ENCODE results near the gene CCDC86. TPM values are rescaled to one million over a fixed set of nuclear protein-coding genes. Genes with fewer than 3 reads are reported as not detected.

CCDC86 gene
- 56.7 and 57.2 TPM in 2 replicates for total RNA-seq

GRCh38 chr11:60841797-60842667, at the start of gene CCDC86:
Gene CCDC86 (plus strand): TSS chr11:60842113. CDS start chr11:60842125, 12 bp downstream.
- Mint-ChIP-seq H3K36me3 (ENCODE audit: low read depth) (peaks cover 27% of the 10 kb centered on the region), H3K4me3 (ENCODE audit: low read depth) (peak within 1 kb of the TSS; percentile 90), H3K27ac (peak within 1 kb of the TSS; percentile 88), H3K9me3 (no peaks in the 10 kb centered on the region), H3K4me1 (ENCODE audit: low read depth) (peaks cover 44% of the 10 kb centered on the region), H3K27me3 (ENCODE audit: low read depth) (no peaks in the 10 kb centered on the region)
- intact Hi-C loops (cut with micrococcal nuclease) = loop anchor here (2.0 kb wide), 1 partner anchor 63 kb away; no protein-coding TSS in a partner anchor
- DNase-seq (ENCODE audit: low spot score) = peak; percentile 97

GRCh38 chr11:60792521-60792920, 49.4 kb upstream of the CCDC86 start:
- intact Hi-C loops (cut with micrococcal nuclease) = no loop called here
- no peak for DNase-seq (ENCODE audit: low spot score)
- H3K9me3 Mint-ChIP-seq = no peaks in the 10 kb centered on the region
- H3K4me3 Mint-ChIP-seq (ENCODE audit: low read depth) = no peak overlapping the region
- no peak overlapping the region for H3K27ac Mint-ChIP-seq
- H3K36me3 Mint-ChIP-seq (ENCODE audit: low read depth) = no peaks in the 10 kb centered on the region
- H3K4me1 Mint-ChIP-seq (ENCODE audit: low read depth) = no peaks in the 10 kb centered on the region
- peaks cover under 1% of the 10 kb centered on the region for H3K27me3 Mint-ChIP-seq (ENCODE audit: low read depth)

GRCh38 chr11:60795291-60795690, 46.6 kb upstream of the CCDC86 start:
- Mint-ChIP-seq H3K36me3 (ENCODE audit: low read depth) (no peaks in the 10 kb centered on the region), H3K27me3 (ENCODE audit: low read depth) (peaks cover 6% of the 10 kb centered on the region), H3K27ac (no peak overlapping the region), H3K4me3 (ENCODE audit: low read depth) (no peak overlapping the region), H3K4me1 (ENCODE audit: low read depth) (no peaks in the 10 kb centered on the region), H3K9me3 (no peaks in the 10 kb centered on the region)
- intact Hi-C loops (cut with micrococcal nuclease) = no loop called here
- DNase-seq (ENCODE audit: low spot score) = no peak

- no peak for DNase-seq (ENCODE audit: low spot score)
- intact Hi-C loops (cut with micrococcal nuclease) = no loop called here
- Mint-ChIP-seq H3K27me3 (ENCODE audit: low read depth) (peaks cover 12% of the 10 kb centered on the region), H3K27ac (no peak overlapping the region), H3K4me3 (ENCODE audit: low read depth) (no peak overlapping the region), H3K4me1 (ENCODE audit: low read depth) (no peaks in the 10 kb centered on the region), H3K9me3 (no peaks in the 10 kb centered on the region), H3K36me3 (ENCODE audit: low read depth) (no peaks in the 10 kb centered on the region)
Measured at GRCh38 chr11:60797846-60798630, 43.9 kb upstream of the CCDC86 start.

GRCh38 chr11:60798631-60799030, 43.3 kb upstream of the CCDC86 start:
- intact Hi-C loops (cut with micrococcal nuclease) = no loop called here
- Mint-ChIP-seq H3K9me3 (no peaks in the 10 kb centered on the region), H3K36me3 (ENCODE audit: low read depth) (no peaks in the 10 kb centered on the region), H3K27ac (no peak overlapping the region), H3K4me3 (ENCODE audit: low read depth) (no peak overlapping the region), H3K4me1 (ENCODE audit: low read depth) (no peaks in the 10 kb centered on the region), H3K27me3 (ENCODE audit: low read depth) (peaks cover 12% of the 10 kb centered on the region)
- DNase-seq (ENCODE audit: low spot score) = no peak

GRCh38 chr11:60801194-60801593, 40.7 kb upstream of the CCDC86 start:
- intact Hi-C loops (cut with micrococcal nuclease) = no loop called here
- no peak overlapping the region for H3K27ac Mint-ChIP-seq
- no peaks in the 10 kb centered on the region for H3K9me3 Mint-ChIP-seq
- no peaks in the 10 kb centered on the region for H3K36me3 Mint-ChIP-seq (ENCODE audit: low read depth)
- DNase-seq (ENCODE audit: low spot score) = no peak
- H3K4me1 Mint-ChIP-seq (ENCODE audit: low read depth) = peaks cover 2% of the 10 kb centered on the region
- H3K27me3 Mint-ChIP-seq (ENCODE audit: low read depth) = peaks cover 12% of the 10 kb centered on the region
- H3K4me3 Mint-ChIP-seq (ENCODE audit: low read depth) = no peak overlapping the region

- DNase-seq (ENCODE audit: low spot score) = no peak
- Mint-ChIP-seq H3K27ac (no peak overlapping the region), H3K9me3 (no peaks in the 10 kb centered on the region), H3K36me3 (ENCODE audit: low read depth) (no peaks in the 10 kb centered on the region), H3K27me3 (ENCODE audit: low read depth) (peaks cover 10% of the 10 kb centered on the region), H3K4me3 (ENCODE audit: low read depth) (no peak overlapping the region), H3K4me1 (ENCODE audit: low read depth) (peaks cover 2% of the 10 kb centered on the region)
- intact Hi-C loops (cut with micrococcal nuclease) = no loop called here
Measured at GRCh38 chr11:60803273-60803936, 38.5 kb upstream of the CCDC86 start.

GRCh38 chr11:60809249-60809648, 32.7 kb upstream of the CCDC86 start:
- Mint-ChIP-seq H3K27ac (no peak overlapping the region), H3K9me3 (no peaks in the 10 kb centered on the region)
- intact Hi-C loops (cut with micrococcal nuclease) = no loop called here

GRCh38 chr11:60809691-60810090, 32.2 kb upstream of the CCDC86 start:
- Mint-ChIP-seq H3K36me3 (ENCODE audit: low read depth) (no peaks in the 10 kb centered on the region), H3K4me3 (ENCODE audit: low read depth) (no peak overlapping the region), H3K9me3 (no peaks in the 10 kb centered on the region), H3K27me3 (ENCODE audit: low read depth) (peaks cover 6% of the 10 kb centered on the region), H3K4me1 (ENCODE audit: low read depth) (peaks cover 2% of the 10 kb centered on the region), H3K27ac (no peak overlapping the region)
- intact Hi-C loops (cut with micrococcal nuclease) = no loop called here
- no peak for DNase-seq (ENCODE audit: low spot score)

More at GRCh38 chr11:60809249-60809648, 32.7 kb upstream of the CCDC86 start:
- no peak for DNase-seq (ENCODE audit: low spot score)
- Mint-ChIP-seq H3K4me1 (ENCODE audit: low read depth) (peaks cover 2% of the 10 kb centered on the region), H3K4me3 (ENCODE audit: low read depth) (no peak overlapping the region), H3K27me3 (ENCODE audit: low read depth) (peaks cover 6% of the 10 kb centered on the region), H3K36me3 (ENCODE audit: low read depth) (no peaks in the 10 kb centered on the region)

GRCh38 chr11:60810151-60810550, 31.8 kb upstream of the CCDC86 start:
- no peak for DNase-seq (ENCODE audit: low spot score)
- intact Hi-C loops (cut with micrococcal nuclease) = no loop called here
- Mint-ChIP-seq H3K9me3 (no peaks in the 10 kb centered on the region), H3K36me3 (ENCODE audit: low read depth) (no peaks in the 10 kb centered on the region), H3K27ac (no peak overlapping the region), H3K27me3 (ENCODE audit: low read depth) (peaks cover 6% of the 10 kb centered on the region), H3K4me3 (ENCODE audit: low read depth) (no peak overlapping the region), H3K4me1 (ENCODE audit: low read depth) (peaks cover 2% of the 10 kb centered on the region)

GRCh38 chr11:60810569-60810968, 31.3 kb upstream of the CCDC86 start:
- no peaks in the 10 kb centered on the region for H3K9me3 Mint-ChIP-seq
- no peaks in the 10 kb centered on the region for H3K36me3 Mint-ChIP-seq (ENCODE audit: low read depth)
- H3K4me1 Mint-ChIP-seq (ENCODE audit: low read depth) = peaks cover 2% of the 10 kb centered on the region
- peaks cover 6% of the 10 kb centered on the region for H3K27me3 Mint-ChIP-seq (ENCODE audit: low read depth)
- H3K27ac Mint-ChIP-seq = no peak overlapping the region
- intact Hi-C loops (cut with micrococcal nuclease) = no loop called here
- no peak for DNase-seq (ENCODE audit: low spot score)
- H3K4me3 Mint-ChIP-seq (ENCODE audit: low read depth) = no peak overlapping the region

GRCh38 chr11:60813324-60813723, 28.6 kb upstream of the CCDC86 start:
- intact Hi-C loops (cut with micrococcal nuclease) = no loop called here
- no peak overlapping the region for H3K27ac Mint-ChIP-seq
- H3K27me3 Mint-ChIP-seq (ENCODE audit: low read depth) = peaks cover 6% of the 10 kb centered on the region

More at GRCh38 chr11:60813324-60813723, 28.6 kb upstream of the CCDC86 start:
- H3K36me3 Mint-ChIP-seq (ENCODE audit: low read depth) = no peaks in the 10 kb centered on the region
- H3K4me1 Mint-ChIP-seq (ENCODE audit: low read depth) = no peaks in the 10 kb centered on the region
- H3K9me3 Mint-ChIP-seq = peaks cover 14% of the 10 kb centered on the region
- DNase-seq (ENCODE audit: low spot score) = no peak
- H3K4me3 Mint-ChIP-seq (ENCODE audit: low read depth) = no peak overlapping the region
